GM23248 (cell line): ENCODE measurements around the gene COQ8B. TPM values are rescaled to one million over a fixed set of nuclear protein-coding genes. Genes with fewer than 3 reads are reported as not detected.

Source experiments
- DNase-seq: peaks from one replicate; pipeline ENCODE4 v3.0.0-alpha.2; 2015
- H2AFZ ChIP-seq: fragments of 200-600 bp; sonication (generic); 2 replicates; pipeline ENCODE4 v1.6.1; 2016; ENCODE audit warnings: antibody characterized with exemption
- H3F3A ChIP-seq: fragments of 200-600 bp; sonication (generic); 2 replicates; pipeline ENCODE4 v1.6.1; 2016; ENCODE audit warnings: mild to moderate bottlenecking, antibody characterized with exemption, mixed run types; ENCODE audit not compliant: insufficient read depth
- H3K27ac ChIP-seq: fragments of 200-600 bp; sonication (generic); 2 replicates; pipeline ENCODE4 v1.5.1; 2016; ENCODE audit warnings: mild to moderate bottlenecking
- H3K27me3 ChIP-seq: fragments of 200-600 bp; sonication (generic); replicated peaks from 2 replicates; pipeline ENCODE4 v1.6.1; 2016; ENCODE audit warnings: mild to moderate bottlenecking; ENCODE audit not compliant: insufficient read depth
- H3K36me3 ChIP-seq: fragments of 200-600 bp; sonication (generic); 2 replicates; pipeline ENCODE4 v1.6.1; 2016; ENCODE audit warnings: low read depth, mild to moderate bottlenecking
- H3K4me1 ChIP-seq: fragments of 200-600 bp; sonication (generic); 2 replicates; pipeline ENCODE4 v1.6.1; 2016; ENCODE audit warnings: mild to moderate bottlenecking; ENCODE audit not compliant: insufficient read depth
- H3K4me2 ChIP-seq: fragments of 200-600 bp; sonication (generic); one replicate; pipeline ENCODE4 v1.6.1; 2016; ENCODE audit warnings: mild to moderate bottlenecking; ENCODE audit not compliant: unreplicated experiment
- H3K4me3 ChIP-seq: fragments of 200-600 bp; sonication (generic); 2 replicates; pipeline ENCODE4 v1.5.1; 2016; ENCODE audit warnings: mild to moderate bottlenecking
- H3K79me2 ChIP-seq: fragments of 200-600 bp; sonication (generic); 2 replicates; pipeline ENCODE4 v1.6.1; 2016; ENCODE audit warnings: mild to moderate bottlenecking; ENCODE audit not compliant: insufficient read depth
- H3K9ac ChIP-seq: fragments of 200-600 bp; sonication (generic); 2 replicates; pipeline ENCODE4 v1.6.1; 2016; ENCODE audit warnings: mild to moderate bottlenecking
- H3K9me2 ChIP-seq: fragments of 200-600 bp; sonication (generic); 2 replicates; pipeline ENCODE4 v1.6.1; 2016; ENCODE audit warnings: mixed run types, mild to moderate bottlenecking, moderate library complexity; ENCODE audit not compliant: insufficient read depth
- H3K9me3 ChIP-seq: fragments of 200-600 bp; sonication (generic); one replicate; pipeline ENCODE4 v1.6.1; 2017; ENCODE audit warnings: low read depth
- H4K20me1 ChIP-seq: fragments of 200-600 bp; sonication (generic); 2 replicates; pipeline ENCODE4 v1.6.0; 2016; ENCODE audit not compliant: insufficient read depth
- EZH2 ChIP-seq: fragments of 200-600 bp; sonication (generic); IDR thresholded peaks from 2 replicates; pipeline ENCODE4 v1.6.1; 2018; ENCODE audit warnings: antibody characterized with exemption, mild to moderate bottlenecking; ENCODE audit not compliant: insufficient read depth, poor library complexity, severe bottlenecking
- EZH2phosphoT487 ChIP-seq: fragments of 200-600 bp; sonication (generic); IDR thresholded peaks from 2 replicates; pipeline ENCODE4 v1.6.1; 2018; ENCODE audit warnings: antibody characterized with exemption, moderate library complexity, mild to moderate bottlenecking, low read depth; ENCODE audit not compliant: insufficient read depth
- WGBS, 2 experiments: methylation state at CpG; one replicate each; pipeline ENCODE4 v1.1.6; 2015 to 2017; ENCODE audit warnings: low lambda C conversion rate in 2 of 2, low coverage in 1 of 2; ENCODE audit errors: missing lambda C conversion rate in 2 of 2; 5-methylcytosine and 5-hydroxymethylcytosine counted together
- in situ Hi-C: fragments of 300-500 bp; cut with MboI; formaldehyde crosslinking; loops from 2 replicates; pipeline ENCODE4 v1.15.0; 2020
- polyA plus RNA-seq: library from polyadenylated mRNA; unstranded; fragments of >200 nt; fragmentation: Nextera tagmentation; extraction: Ambion mirVana; gene quantifications from 2 replicates; pipeline ENCODE4 v1.2.1, GENCODE V29; 2016
- small RNA-seq: library from RNA; depleted of rRNA; stranded (forward); fragments of <200 nt; gene quantifications from one replicate; pipeline ENCODE3, GENCODE V24; 2014; ENCODE audit warnings: low read depth, low replicate concordance
- total RNA-seq: library from RNA; depleted of rRNA; stranded (reverse); fragments of >200 nt; shearing (Covaris generic); gene quantifications from 2 replicates; pipeline ENCODE4 v1.2.3, GENCODE V29; 2014; rRNA removed

The COQ8B gene
- total and polyA plus RNA-seq, 2 experiments from 2014 or later: 15.2 to 28.6 TPM

GRCh38 chr19:40642051-40642706 lies 74.5 kb downstream of the COQ8B start:
- Histone ChIP-seq H3K9me3 (no peaks in the 10 kb centered on the region), H3K79me2 (no peaks in the 10 kb centered on the region), H3K9ac (no peak overlapping the region), H3K4me1 (peaks cover 14% of the 10 kb centered on the region), H3F3A (peaks cover 17% of the 10 kb centered on the region), H3K9me2 (no peaks in the 10 kb centered on the region), H2AFZ (no peak overlapping the region), H3K27me3 (no peaks in the 10 kb centered on the region), H3K4me2 (no peak overlapping the region), H3K27ac (no peak overlapping the region), H4K20me1 (no peaks in the 10 kb centered on the region), H3K4me3 (no peak overlapping the region), H3K36me3 (no peaks in the 10 kb centered on the region)
- no peak for TF ChIP-seq EZH2
- TF ChIP-seq EZH2phosphoT487: no peak
- in situ Hi-C loops: no loop called here
- WGBS, 2 experiments: 86 to 90% methylated on average over 18 of the region's 18 CpGs
- no peak for DNase-seq

Small RNAs within 50 kb of the gene (small RNA-seq; reads per million reads assigned to genes)
- gene RNU6-195P: not detected

Other genes with a start within 250 kb of the COQ8B start
- gene SPTBN4, start 249.9 kb downstream of the COQ8B start, total RNA-seq: 2.1 and 2.8 TPM in 2 replicates
- 0.24 and 0.69 TPM in 2 replicates for gene SPTBN4, start 249.9 kb downstream of the COQ8B start, polyA plus RNA-seq
- gene SHKBP1, start 140.0 kb downstream of the COQ8B start, total RNA-seq: 27.8 and 36.3 TPM in 2 replicates
- gene SHKBP1, start 140.0 kb downstream of the COQ8B start, polyA plus RNA-seq: 62.2 and 66.4 TPM in 2 replicates
- gene LTBP4, start 115.5 kb downstream of the COQ8B start, total RNA-seq: 18.0 and 18.3 TPM in 2 replicates
- gene LTBP4, start 115.5 kb downstream of the COQ8B start, polyA plus RNA-seq: 45.5 and 47.2 TPM in 2 replicates
- 33.4 and 49.7 TPM in 2 replicates for gene NUMBL, start 26.2 kb downstream of the COQ8B start, total RNA-seq
- gene NUMBL, start 26.2 kb downstream of the COQ8B start, polyA plus RNA-seq: 30.8 and 35.1 TPM in 2 replicates
- gene ITPKC, start 226 bp upstream of the COQ8B start, total RNA-seq: 19.9 and 24.7 TPM in 2 replicates
- 8.5 and 10.4 TPM in 2 replicates for gene ITPKC, start 226 bp upstream of the COQ8B start, polyA plus RNA-seq
- gene ACTMAP, start 33.6 kb upstream of the COQ8B start, total RNA-seq: 0.38 and 2.5 TPM in 2 replicates
- 5.6 and 7.3 TPM in 2 replicates for gene ACTMAP, start 33.6 kb upstream of the COQ8B start, polyA plus RNA-seq
- 30.6 and 35.3 TPM in 2 replicates for gene SNRPA, start 34.3 kb upstream of the COQ8B start, total RNA-seq
- gene SNRPA, start 34.3 kb upstream of the COQ8B start, polyA plus RNA-seq: 50.1 and 58.5 TPM in 2 replicates
- gene MIA, start 58.6 kb upstream of the COQ8B start, total RNA-seq: not detected in 2 replicates
- not detected in 2 replicates for gene MIA, start 58.6 kb upstream of the COQ8B start, polyA plus RNA-seq
- gene RAB4B, start 61.4 kb upstream of the COQ8B start, total RNA-seq: 20.7 and 25.6 TPM in 2 replicates
- gene RAB4B, start 61.4 kb upstream of the COQ8B start, polyA plus RNA-seq: 23.2 and 24.6 TPM in 2 replicates
- 80.6 and 83.3 TPM in 2 replicates for gene EGLN2, start 82.3 kb upstream of the COQ8B start, total RNA-seq
- 52.5 and 61.2 TPM in 2 replicates for gene EGLN2, start 82.3 kb upstream of the COQ8B start, polyA plus RNA-seq
- gene CYP2A6, start 133.6 kb upstream of the COQ8B start, total RNA-seq: not detected in 2 replicates
- not detected in 2 replicates for gene CYP2A6, start 133.6 kb upstream of the COQ8B start, polyA plus RNA-seq
- gene CYP2A7, start 165.3 kb upstream of the COQ8B start, total RNA-seq: not detected in 2 replicates
- gene CYP2A7, start 165.3 kb upstream of the COQ8B start, polyA plus RNA-seq: not detected in 2 replicates